Body of pancreas (tissue), 4 donors: Measurements from ENCODE around the gene NUDT2.

Experiments used
- CTCF ChIP-seq, 7 experiments: fragments of 450-650 bp in 4 of 7; fragments of 200-600 bp in 3 of 7; sonication (generic) in 3 of 7; IDR thresholded peaks; one replicate each; pipeline ENCODE4 v1.5.1; 2016 to 2019; ENCODE audit warnings: antibody characterized with exemption in 7 of 7
- POLR2A ChIP-seq, 3 donors: fragments of 450-650 bp; IDR thresholded peaks; one replicate each; pipeline ENCODE4 v1.6.1; 2016; ENCODE audit warnings: antibody characterized with exemption in 3 of 3, mild to moderate bottlenecking in 2 of 3

- TF ChIP-seq CTCF (IDR thresholded peaks at IDR 0.05) (no peak), POLR2A (IDR thresholded peaks at IDR 0.05) (no peak)
Observed at GRCh38 chr9:34373749-34374148, 44.4 kb downstream of the NUDT2 start.
